SK-N-SH (cell line): ENCODE measurements around the gene RBBP9.

Source experiments
- ELF1 ChIP-seq: IDR thresholded peaks from 2 replicates; pipeline ENCODE4 v1.4.0; 2012
- EP300 ChIP-seq, 2 experiments: IDR thresholded peaks; 2 replicates each; pipeline versions ENCODE4 v1.4.0 to v1.6.1; 2012; ENCODE audit warnings: borderline replicate concordance in 1 of 2, low read depth in 1 of 2, low read length in 1 of 2
- RAD21 ChIP-seq: IDR thresholded peaks from 2 replicates; pipeline ENCODE4 v1.6.1; 2012; ENCODE audit warnings: mild to moderate bottlenecking, low read length
- SMC3 ChIP-seq: IDR thresholded peaks from 2 replicates; pipeline ENCODE4 v1.6.1; 2012; ENCODE audit warnings: low read depth, low read length, improper control_type of control experiment
- TAF1 ChIP-seq: IDR thresholded peaks from 2 replicates; pipeline ENCODE4 v1.6.1; 2012; ENCODE audit warnings: low read depth, mild to moderate bottlenecking, low read length, moderate library complexity, borderline replicate concordance
- TF ChIP-seq, protein P1 (sequence below): fragments of 200-600 bp; sonication (generic); IDR thresholded peaks from 2 replicates; pipeline ENCODE4 v1.6.1; 2017; ENCODE audit warnings: antibody characterized with exemption, mild to moderate bottlenecking, moderate library complexity

DNA sequence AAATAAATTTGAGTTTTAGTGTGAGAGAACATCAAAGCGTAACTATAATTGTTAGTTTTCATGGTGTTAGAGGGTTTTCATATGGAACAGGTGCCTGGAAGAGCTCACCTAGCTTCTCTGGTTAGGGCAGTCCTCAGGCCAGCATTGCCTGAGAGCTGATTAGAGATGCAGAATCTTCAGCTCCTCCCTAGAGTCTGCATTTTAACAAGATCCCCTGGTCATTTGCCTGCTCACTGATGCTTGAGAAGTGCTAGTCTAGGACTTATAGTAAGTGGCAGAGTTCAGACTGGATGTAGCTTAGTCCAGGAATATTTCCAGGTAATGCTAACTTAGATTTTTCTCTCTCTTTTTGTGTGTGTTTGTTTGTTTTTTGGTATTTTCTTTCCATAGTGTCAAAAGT is 48.5 kb upstream of the RBBP9 start:
- TF ChIP-seq, protein P1, sequence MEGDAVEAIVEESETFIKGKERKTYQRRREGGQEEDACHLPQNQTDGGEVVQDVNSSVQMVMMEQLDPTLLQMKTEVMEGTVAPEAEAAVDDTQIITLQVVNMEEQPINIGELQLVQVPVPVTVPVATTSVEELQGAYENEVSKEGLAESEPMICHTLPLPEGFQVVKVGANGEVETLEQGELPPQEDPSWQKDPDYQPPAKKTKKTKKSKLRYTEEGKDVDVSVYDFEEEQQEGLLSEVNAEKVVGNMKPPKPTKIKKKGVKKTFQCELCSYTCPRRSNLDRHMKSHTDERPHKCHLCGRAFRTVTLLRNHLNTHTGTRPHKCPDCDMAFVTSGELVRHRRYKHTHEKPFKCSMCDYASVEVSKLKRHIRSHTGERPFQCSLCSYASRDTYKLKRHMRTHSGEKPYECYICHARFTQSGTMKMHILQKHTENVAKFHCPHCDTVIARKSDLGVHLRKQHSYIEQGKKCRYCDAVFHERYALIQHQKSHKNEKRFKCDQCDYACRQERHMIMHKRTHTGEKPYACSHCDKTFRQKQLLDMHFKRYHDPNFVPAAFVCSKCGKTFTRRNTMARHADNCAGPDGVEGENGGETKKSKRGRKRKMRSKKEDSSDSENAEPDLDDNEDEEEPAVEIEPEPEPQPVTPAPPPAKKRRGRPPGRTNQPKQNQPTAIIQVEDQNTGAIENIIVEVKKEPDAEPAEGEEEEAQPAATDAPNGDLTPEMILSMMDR = no peak
- no peak for TF ChIP-seq SMC3
- no peak for TF ChIP-seq ELF1
- TF ChIP-seq EP300 (IDR thresholded peaks at IDR 0.05; ENCODE audit: borderline replicate concordance in 1 of 2, low read depth in 1 of 2, low read length in 1 of 2) = no peak
- no peak for TF ChIP-seq TAF1
- TF ChIP-seq RAD21 = no peak
